ENCODE data around the gene DNAI2.

DNA sequence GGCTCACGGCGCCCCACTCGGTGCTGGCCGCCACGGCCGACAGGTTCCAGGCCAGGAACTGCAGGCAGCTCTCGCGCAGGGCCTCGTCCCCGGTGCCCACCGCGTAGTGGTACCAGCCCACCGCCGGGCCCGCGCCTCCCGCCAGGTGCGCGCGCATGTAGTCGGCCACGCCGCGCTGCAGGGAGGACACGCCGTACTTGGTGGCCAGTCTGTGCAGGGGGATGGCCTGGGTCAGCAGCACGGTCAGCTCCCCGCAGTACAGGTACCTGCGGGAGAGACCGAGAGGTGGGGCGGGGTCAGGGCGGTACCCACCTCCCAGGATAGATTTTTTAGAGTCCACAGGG is 83.4 kb downstream of the DNAI2 start:
- no peak for TF ChIP-seq POLR2A (IDR thresholded peaks at IDR 0.05)
- TF ChIP-seq, protein P1, sequence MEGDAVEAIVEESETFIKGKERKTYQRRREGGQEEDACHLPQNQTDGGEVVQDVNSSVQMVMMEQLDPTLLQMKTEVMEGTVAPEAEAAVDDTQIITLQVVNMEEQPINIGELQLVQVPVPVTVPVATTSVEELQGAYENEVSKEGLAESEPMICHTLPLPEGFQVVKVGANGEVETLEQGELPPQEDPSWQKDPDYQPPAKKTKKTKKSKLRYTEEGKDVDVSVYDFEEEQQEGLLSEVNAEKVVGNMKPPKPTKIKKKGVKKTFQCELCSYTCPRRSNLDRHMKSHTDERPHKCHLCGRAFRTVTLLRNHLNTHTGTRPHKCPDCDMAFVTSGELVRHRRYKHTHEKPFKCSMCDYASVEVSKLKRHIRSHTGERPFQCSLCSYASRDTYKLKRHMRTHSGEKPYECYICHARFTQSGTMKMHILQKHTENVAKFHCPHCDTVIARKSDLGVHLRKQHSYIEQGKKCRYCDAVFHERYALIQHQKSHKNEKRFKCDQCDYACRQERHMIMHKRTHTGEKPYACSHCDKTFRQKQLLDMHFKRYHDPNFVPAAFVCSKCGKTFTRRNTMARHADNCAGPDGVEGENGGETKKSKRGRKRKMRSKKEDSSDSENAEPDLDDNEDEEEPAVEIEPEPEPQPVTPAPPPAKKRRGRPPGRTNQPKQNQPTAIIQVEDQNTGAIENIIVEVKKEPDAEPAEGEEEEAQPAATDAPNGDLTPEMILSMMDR (IDR thresholded peaks at IDR 0.05), result no peak
